Middle frontal gyrus (tissue), 1 donor: ENCODE results near the gene CABP7.

Source experiments
- DNase-seq: peaks from one replicate; pipeline ENCODE4 v3.0.0-alpha.2; 2015; ENCODE audit warnings: low spot score; ENCODE audit errors: extremely low spot score

Gene CABP7

DNA sequence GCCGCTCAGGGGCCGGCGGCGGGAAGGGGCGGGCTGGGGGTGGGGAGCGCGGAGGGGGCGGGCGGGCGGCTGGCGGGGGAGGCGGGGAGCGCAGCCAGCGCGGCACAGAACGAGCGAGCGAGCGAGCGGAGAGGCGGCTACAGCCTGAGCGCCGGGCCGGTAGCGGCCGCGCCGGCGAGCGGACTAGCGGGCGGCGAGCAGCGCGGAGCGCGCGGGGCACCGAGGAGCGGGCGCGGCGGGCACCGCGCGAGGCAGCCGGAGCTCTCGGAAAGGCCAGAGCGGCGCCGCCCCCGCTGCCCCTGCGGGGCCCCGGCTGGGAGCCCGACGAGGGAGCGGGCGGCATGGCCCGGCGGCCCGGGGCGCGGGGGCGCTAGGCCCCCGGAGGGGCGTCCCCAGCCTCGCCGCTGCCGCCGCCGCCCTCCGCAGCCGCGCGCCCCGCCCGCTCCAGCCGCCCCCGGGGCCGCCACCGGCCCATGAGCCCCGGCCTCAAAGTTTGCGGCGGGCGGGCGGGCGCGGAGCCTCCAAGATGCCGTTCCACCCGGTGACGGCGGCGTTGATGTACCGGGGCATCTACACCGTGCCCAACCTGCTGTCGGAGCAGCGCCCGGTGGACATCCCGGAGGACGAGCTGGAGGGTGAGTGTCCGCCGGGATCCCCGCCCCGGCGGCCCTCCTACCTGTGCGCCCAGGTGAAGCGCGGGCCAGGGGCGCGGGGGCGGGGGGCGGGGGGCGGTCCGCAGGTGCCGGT, at the start of gene CABP7:
Gene CABP7 (plus strand): TSS at position 105 of the 747 bp plus-strand sequence. CDS start 422 bp downstream, at position 527.
- no peak for DNase-seq

DNA sequence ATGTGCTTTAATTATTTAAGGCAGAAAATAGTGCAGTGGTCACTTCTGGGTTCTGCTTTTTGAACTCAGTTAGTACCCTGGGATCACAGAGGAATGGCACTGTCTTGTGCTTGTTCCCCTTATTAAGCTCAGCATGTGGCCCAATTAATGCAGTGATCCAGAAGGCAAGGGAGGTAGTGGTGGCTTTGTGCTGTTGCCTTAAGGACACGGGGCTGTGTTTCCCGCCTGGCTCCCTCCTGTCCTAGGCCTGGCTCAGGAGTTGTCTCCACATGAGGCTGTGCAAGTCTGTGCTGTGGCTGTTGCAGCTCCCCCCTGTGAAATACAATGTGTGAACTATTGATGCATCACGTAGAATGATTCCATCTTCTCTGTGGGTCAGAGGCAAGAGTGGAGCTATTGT, 49.2 kb upstream of the CABP7 start:
- DNase-seq, result no peak

DNA sequence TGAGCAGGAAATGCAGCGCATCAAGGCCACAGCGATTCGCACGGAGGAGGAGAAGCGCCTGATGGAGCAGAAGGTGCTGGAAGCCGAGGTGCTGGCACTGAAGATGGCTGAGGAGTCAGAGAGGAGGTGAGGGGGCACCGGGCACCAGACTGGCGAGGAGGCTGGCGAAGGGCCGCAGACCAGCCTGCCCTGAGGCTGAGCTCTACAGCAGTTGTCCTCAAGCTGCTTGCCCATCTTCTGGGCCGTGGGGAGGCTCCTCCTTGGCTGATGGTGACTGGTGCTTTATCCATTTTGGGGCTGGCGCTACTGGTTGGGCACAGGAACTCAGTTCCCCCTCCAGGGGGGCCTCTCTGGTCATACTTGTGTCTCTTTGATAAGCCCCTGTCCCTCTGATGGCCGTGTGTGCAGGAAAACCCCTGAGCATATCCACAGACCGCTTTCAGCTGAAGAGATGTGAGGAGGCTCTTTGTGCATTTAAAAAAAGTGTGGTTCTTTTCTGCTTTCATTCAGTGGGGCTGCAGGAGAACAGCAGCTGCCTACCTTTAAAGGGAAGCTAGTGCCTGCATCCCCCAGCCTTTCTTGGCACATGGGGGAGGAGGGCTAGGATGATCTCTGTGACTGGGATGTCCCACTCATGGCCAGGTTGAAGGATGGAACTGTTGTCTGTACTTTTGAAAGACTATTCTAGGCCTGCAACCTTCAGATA, 46.3 kb upstream of the CABP7 start:
- DNase-seq, result no peak

DNA sequence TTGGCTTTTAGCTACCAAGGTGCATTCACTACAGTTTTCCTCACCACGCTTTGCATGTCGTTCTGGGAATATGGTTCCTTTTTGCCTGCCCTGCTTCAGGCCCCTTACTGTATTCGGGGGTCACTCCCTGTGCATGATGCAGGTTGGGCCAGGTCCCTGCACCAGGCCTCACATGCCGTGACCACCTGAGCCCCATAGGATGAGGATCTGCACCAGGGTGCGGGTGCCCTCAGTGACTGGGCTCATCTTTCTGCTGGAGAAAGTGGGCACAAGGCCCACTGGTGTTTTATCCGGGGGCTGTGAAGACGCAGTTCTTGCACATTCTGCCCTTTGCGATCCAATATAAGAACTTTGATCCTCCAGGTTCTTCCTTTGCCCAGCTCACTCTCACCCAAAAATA, 45.7 kb upstream of the CABP7 start:
- no peak for DNase-seq

DNA sequence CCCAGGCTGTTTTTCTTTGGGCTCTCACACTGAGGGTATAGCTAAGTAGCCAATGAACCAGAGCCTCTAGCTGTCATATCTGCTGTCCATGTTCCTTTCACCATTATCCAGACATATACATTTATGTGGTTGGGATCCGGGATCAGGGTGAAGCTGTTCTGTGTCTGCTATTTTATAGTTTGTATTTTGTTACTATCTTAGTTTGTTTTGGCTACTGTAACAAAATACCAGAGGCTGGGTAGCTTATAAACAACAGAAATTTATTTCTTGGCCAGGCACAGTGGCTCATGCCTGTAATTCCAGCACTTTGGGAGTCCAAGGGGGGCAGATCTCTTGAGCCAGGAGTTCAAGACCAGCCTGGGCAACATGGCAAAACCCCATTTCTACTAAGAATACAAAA, 40.5 kb upstream of the CABP7 start:
- DNase-seq, result no peak

DNA sequence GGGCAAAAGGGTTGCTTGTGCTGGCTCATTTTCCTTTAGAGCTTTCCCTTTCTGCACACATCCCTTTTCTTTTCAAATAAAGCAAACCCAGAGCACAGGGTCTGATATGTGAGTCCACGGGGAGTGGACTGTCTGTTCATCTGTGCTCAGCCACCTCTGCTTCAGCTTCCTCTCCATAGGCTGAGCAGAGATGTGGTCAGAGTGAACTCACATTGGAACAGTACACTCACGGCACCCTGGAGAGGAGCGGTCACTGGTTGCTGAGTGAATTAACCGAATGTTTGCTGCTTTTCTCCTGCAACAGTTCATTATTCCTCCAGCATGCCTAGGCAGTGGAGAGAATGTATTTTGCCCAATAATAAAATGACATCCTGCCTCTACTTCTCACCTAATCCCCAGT, 36.3 kb upstream of the CABP7 start:
- DNase-seq, result no peak

DNA sequence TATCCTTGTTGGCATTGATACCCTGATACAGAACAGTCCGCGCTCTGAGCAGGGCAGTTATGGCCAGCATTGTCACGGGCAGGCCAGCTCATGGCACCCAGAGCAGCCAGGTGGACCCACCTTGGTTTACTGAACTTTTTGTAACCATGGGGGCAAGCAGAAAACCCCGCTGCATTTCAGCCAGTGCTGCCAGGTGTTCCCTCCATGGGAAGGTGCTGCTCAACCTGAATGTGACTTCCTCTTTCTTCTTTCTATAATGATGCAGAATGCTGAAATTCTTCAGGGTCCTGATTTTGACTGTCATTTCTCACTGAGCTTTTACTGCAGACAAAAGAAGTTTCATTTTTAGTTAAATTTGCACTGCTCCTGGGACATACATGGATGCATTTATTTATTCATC, 35.6 kb upstream of the CABP7 start:
- no peak for DNase-seq

DNA sequence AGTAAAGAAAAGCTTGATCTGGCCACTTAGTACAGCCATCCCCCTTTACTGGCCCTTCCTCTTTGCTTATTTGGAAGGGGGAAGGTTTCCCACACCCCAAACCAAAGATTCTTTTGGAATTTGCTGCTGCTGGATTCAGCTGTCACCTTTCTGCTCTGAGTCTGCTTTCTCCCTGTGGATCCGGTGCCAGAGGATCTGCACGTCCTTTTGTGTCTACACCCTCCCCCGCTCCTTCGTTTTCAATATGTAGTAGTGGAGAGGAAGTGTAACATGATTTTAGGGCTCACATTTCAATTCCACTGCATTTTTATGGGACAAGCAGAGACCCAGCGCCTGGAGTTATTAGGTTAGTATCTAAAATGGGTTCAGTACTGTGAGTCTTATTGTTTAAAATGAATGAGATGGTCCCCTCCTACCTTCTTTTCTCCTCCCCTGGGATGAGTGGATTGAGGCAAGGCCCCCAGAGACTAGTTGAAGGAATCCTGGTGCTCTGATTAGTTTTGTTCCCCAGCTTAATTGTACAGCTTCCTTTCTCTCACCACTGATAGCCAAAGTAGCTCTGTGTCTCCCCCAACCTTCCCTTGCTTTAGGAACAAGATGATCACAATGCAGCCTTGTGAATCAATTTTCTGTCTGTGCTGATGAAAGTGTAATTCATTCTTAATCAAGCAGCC, 30.5 kb upstream of the CABP7 start:
- no peak for DNase-seq

DNA sequence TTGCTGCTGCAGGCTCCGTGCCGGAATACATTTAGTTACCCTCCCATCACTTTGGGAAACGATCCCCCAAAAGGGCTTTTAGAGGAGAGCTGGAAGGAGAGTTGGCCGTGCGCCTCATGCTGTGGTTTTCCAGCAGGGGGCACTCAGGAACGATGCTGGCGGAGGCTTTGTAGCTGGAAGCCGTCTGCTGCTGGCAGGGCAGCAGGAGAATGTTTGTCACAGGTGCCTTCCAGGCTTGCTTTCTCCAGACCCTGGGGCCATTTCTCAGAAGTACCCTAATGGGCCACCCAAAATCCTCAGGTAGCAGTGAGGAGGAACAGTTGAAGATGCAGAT, 30.0 kb upstream of the CABP7 start:
- peak; percentile 33 for DNase-seq

DNA sequence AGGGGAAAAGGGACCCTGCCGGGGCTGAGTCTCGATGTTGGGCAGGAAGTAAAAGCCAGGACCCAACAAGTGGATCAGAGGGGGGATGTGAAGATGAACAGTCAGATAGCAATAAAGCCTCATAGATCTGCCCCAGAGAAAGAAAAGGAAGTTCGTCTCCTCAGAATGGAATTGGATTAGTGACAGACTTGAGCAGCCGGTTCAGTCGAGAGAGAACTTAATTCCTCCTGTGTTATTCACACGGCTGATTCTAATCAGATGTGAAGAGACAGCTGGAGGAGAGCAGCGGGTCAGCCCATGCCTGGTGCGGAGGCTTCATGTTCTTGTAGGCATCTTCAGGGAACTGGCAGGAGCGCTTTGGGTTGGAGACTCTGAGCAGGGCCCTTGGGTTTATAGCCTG, 29.3 kb upstream of the CABP7 start:
- no peak for DNase-seq

DNA sequence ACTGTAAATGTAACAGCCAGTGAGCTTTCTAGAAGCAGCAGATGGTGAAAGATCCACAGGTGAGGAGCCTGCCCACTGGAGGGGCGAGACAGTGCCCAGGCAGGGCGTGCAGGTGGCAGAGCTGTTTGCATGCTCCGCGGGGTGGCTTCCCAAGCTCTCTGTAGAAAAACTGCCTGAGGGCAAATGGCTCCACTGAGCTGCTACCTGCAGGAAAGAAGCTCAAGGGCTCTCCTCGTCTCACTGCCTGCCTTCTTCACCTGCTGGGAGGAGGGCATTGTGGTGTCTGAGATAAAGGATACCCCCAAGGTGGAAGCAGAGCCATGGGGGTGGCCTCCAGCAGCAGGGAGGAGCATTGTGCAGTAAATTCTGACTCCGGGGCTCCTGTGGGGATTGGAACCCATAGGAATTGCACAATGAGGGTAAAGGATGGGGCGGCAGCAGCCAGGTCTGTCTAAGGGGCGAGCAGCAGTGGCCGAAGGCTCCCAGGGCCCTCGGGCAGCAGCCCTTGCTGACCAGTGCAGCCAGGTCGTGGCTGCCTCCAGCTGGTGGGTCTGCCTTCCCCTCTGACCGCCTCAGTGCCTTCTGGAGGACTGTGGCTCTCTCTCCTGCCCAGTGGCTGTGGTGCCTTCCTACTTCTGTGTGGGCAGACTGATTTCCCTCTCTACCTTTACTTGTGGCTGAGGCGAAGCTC, 28.0 kb upstream of the CABP7 start:
- DNase-seq, result no peak

DNA sequence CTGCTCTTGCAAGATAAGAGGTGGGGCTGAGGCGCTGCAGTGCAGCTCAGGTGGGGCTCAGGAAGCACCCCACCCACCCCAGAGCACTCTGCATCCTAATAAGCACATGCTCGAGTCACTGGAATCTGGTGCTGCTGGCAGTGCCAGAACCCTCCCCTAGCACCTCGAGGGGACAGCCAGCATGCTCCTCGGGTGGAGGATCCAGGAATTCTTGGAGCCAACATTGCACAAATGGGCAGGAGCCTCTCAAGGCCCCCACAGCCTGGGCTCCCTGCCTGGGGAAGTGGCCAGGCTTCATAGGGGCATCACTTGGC, 27.5 kb upstream of the CABP7 start:
- no peak for DNase-seq

DNA sequence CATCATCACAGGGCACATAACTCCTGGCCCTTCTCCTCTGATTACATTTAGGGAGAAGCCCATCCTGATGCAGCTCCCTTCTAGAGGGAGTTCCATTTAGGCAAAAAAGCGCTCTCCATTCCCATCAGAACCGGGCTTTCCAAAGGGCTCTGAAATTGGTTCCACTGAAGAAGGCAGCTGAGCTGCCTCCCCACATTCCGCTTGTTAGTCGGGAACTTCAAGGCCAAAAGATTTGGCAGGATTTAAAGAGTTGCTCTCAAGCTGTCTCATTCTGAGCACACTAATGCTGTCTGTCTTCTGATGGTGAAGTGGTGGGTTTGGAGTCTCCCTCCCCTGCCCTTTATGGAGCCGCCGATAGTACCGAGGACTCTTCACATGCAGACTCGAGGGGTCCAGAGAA, 26.6 kb upstream of the CABP7 start:
- DNase-seq, result no peak

DNA sequence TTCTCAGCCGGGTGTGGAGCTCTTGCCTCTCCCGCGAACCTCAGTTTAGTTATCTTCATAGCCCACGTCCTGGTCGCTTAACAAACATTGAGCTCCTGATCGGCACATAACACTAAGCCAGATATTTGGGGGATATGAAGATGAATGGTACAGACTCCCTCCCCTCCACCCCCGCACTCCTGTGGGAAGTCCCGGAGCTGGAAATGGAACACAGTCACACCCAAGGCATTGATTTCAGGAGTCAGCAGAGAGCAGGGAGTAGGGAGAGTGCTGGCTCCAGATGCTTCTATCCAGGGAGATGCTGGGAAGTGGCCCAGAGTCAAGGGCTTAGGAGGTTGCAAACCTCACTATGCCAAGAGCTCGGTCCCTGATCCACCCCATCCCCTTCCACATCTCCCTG, 26.1 kb upstream of the CABP7 start:
- no peak for DNase-seq

DNA sequence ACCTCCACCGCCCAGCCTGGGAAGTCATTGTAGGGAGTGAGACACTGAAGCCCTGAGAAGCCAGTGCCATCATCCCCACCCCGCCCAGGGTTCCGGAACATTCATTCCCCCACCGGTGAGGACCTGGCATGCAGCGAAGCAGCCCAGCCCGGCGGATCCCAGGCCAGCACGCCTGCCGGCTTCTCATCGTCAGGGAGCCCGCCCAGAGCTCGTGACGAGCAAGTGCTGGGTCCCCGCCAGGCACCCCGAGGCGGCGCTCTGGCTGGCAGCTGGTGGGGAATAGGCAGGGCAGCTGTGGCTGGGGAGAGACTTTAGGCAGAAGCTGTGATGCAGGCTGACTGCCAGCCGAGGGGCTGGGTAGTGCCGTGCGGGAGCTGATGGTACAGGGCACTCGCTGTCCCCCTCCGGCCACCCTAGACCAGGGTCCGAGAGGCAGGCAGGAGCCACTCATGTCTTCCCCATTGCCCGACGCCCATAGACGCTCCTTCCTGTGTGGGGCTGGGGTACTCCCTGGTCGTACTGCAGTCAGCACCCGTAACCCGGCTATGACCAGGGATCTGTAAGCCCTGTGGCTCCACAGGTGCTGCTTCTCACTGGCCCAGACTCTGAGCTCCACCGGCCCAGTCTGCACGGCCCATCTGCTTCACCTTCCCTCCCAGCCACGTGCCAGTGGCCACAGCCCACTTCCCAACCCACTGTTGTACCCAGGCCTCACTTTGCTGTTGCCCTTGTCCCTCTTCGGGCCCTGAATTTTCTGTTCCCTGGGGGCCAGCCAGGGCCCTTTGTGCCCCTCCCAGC, 24.5 kb upstream of the CABP7 start:
- no peak for DNase-seq

DNA sequence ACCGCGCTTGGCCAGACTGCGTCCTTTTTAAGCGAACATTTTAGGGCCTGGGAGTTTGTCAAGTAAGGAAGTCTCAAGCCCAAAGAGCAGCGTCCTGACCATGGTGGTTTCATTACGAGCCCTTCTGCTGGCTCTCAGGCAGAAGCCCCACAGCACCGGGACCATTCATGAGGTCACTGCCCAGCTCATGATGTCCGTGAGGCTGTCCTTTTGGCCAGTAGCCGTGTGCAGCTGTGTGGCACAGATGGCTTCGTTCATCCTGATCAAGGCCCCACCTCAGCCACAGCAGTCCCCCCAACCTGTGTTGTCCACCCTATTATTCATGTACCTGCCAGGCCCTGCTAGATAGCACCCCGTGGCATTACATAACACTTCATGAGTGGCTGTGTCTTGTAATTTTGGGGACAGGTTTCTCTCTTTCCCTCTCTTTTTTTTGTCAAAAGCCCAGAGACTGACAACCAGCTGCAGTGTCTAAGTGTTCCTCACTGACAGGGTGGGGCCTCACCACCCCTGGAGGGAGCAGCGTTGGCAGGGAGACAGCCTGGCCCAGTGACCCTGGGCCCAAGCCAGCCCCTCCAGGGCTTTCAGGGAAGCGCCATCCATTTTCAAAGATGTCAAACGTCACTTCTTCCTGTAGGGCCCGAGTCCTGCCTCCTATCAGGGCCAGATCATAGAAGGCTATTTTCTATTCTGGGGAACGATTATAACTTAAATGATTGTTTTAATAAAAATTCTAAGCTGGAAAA, 21.8 kb upstream of the CABP7 start:
- DNase-seq, result no peak

DNA sequence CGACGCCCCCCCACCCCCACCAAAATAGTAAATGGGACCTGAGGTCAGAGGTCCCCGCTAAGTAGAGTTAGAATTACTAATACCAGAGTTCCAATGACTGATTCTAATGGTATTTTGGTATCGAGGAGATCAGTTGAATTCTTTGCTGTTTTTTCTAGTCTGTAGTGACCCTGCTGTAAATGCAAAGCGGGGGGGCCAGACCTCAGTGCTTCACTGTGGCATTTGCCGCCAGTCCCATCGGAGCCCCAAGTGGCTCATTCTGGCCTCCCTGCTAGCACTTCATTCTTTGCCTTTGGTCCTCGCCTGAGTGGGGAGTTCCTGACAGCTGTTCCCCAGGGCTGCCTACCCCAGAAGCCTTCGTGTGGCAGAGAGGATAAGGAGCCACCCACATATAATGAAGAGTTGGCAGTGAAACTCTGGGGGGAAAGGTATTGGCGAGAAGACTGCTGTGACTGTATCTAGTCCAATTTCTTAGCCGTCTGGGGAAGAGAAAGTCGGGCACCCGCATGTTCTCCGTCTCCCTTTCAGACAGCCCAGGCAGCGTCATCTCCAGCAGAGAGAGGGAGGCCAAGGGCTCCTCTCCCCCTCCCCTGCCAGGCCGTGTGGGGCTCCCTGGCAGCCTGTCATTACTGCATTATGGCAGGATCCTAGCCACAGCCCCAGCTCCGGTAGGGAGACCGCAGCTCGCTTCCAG, 19.4 kb upstream of the CABP7 start:
- DNase-seq, result no peak

DNA sequence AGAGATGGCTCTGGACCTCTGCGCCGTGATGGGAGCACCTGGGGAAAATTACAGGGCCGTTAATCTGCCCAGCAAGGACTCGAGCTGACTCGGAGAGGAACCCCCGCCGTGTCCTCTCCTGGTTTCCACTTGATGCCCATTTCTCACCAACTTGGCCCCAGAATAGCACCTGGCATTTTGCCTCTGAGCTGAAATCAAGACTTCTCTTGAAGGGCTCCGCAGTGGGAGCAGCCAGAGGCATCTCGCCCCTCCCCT, 19.0 kb upstream of the CABP7 start:
- no peak for DNase-seq

DNA sequence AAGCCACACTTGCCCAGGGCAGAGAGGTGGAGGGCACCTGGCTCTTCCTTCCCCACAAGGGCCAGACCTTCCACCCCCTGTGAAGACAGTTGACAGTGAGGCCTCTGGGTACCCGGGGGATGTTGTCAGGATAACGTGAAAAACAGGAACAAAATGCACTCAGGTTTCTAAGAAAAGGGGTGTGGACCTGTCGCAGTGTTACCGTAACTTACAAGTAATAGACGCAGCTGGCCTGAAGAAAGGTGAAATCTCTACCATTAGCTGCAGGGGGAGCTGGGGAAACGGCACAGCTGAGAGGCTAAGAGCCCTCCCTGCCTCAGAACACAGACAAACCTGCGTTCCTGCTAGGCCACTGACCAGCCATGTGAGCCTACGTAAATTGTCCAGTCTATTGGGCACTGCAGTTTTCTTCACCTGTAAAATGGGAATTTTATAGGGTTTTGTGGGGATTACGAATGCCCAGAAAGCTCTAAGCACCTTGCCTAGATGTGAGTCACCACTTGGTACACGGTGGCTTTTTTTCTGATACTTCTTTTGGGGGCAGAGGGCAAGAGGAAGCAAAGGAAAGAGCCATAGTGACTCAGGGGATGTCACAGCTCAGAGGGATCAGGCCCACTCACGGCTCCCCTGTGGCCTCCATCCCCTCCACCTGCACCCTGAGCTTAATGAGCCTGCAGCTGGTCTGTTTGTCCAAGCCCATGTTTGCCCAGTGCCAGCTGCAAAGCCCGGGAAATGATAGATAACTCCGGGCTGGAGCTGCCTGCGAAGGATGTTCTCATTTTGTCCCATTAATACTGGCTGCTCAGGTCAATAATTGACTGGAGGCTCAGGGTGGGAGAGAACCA, 18.4 kb upstream of the CABP7 start:
- DNase-seq, result no peak
